Uterus (tissue), 2 donors: ENCODE measurements around the gene CHGA.

Source experiments
- CTCF ChIP-seq, 4 experiments: fragments of 200-600 bp in 2 of 4; fragments of 450-650 bp in 2 of 4; sonication (generic) in 2 of 4; IDR thresholded peaks; one replicate each; pipeline ENCODE4 v1.5.1; 2016 to 2019; ENCODE audit warnings: antibody characterized with exemption in 4 of 4, mild to moderate bottlenecking in 2 of 4, moderate library complexity in 1 of 4
- POLR2A ChIP-seq, 2 donors: fragments of 450-650 bp; IDR thresholded peaks; one replicate each; pipeline ENCODE4 v1.6.1; 2016; ENCODE audit warnings: antibody characterized with exemption in 2 of 2, mild to moderate bottlenecking in 1 of 2, moderate library complexity in 1 of 2

- TF ChIP-seq POLR2A (IDR thresholded peaks at IDR 0.05) (no peak), CTCF (IDR thresholded peaks at IDR 0.05) (no peak)
Observed at GRCh38 chr14:92939699-92940098, 16.7 kb downstream of the CHGA start.
